GM23248 (cell line): ENCODE results near the gene SMPX. TPM values are rescaled to one million over a fixed set of nuclear protein-coding genes. Genes with fewer than 3 reads are reported as not detected.

Source experiments
- DNase-seq: peaks from one replicate; pipeline ENCODE4 v3.0.0-alpha.2; 2015
- H2AFZ ChIP-seq: fragments of 200-600 bp; sonication (generic); 2 replicates; pipeline ENCODE4 v1.6.1; 2016; ENCODE audit warnings: antibody characterized with exemption
- H3F3A ChIP-seq: fragments of 200-600 bp; sonication (generic); 2 replicates; pipeline ENCODE4 v1.6.1; 2016; ENCODE audit warnings: mild to moderate bottlenecking, antibody characterized with exemption, mixed run types; ENCODE audit not compliant: insufficient read depth
- H3K27ac ChIP-seq: fragments of 200-600 bp; sonication (generic); 2 replicates; pipeline ENCODE4 v1.5.1; 2016; ENCODE audit warnings: mild to moderate bottlenecking
- H3K27me3 ChIP-seq: fragments of 200-600 bp; sonication (generic); replicated peaks from 2 replicates; pipeline ENCODE4 v1.6.1; 2016; ENCODE audit warnings: mild to moderate bottlenecking; ENCODE audit not compliant: insufficient read depth
- H3K36me3 ChIP-seq: fragments of 200-600 bp; sonication (generic); 2 replicates; pipeline ENCODE4 v1.6.1; 2016; ENCODE audit warnings: low read depth, mild to moderate bottlenecking
- H3K4me1 ChIP-seq: fragments of 200-600 bp; sonication (generic); 2 replicates; pipeline ENCODE4 v1.6.1; 2016; ENCODE audit warnings: mild to moderate bottlenecking; ENCODE audit not compliant: insufficient read depth
- H3K4me2 ChIP-seq: fragments of 200-600 bp; sonication (generic); one replicate; pipeline ENCODE4 v1.6.1; 2016; ENCODE audit warnings: mild to moderate bottlenecking; ENCODE audit not compliant: unreplicated experiment
- H3K4me3 ChIP-seq: fragments of 200-600 bp; sonication (generic); 2 replicates; pipeline ENCODE4 v1.5.1; 2016; ENCODE audit warnings: mild to moderate bottlenecking
- H3K79me2 ChIP-seq: fragments of 200-600 bp; sonication (generic); 2 replicates; pipeline ENCODE4 v1.6.1; 2016; ENCODE audit warnings: mild to moderate bottlenecking; ENCODE audit not compliant: insufficient read depth
- H3K9ac ChIP-seq: fragments of 200-600 bp; sonication (generic); 2 replicates; pipeline ENCODE4 v1.6.1; 2016; ENCODE audit warnings: mild to moderate bottlenecking
- H3K9me2 ChIP-seq: fragments of 200-600 bp; sonication (generic); 2 replicates; pipeline ENCODE4 v1.6.1; 2016; ENCODE audit warnings: mixed run types, mild to moderate bottlenecking, moderate library complexity; ENCODE audit not compliant: insufficient read depth
- H3K9me3 ChIP-seq: fragments of 200-600 bp; sonication (generic); one replicate; pipeline ENCODE4 v1.6.1; 2017; ENCODE audit warnings: low read depth
- H4K20me1 ChIP-seq: fragments of 200-600 bp; sonication (generic); 2 replicates; pipeline ENCODE4 v1.6.0; 2016; ENCODE audit not compliant: insufficient read depth
- EZH2 ChIP-seq: fragments of 200-600 bp; sonication (generic); IDR thresholded peaks from 2 replicates; pipeline ENCODE4 v1.6.1; 2018; ENCODE audit warnings: antibody characterized with exemption, mild to moderate bottlenecking; ENCODE audit not compliant: insufficient read depth, poor library complexity, severe bottlenecking
- EZH2phosphoT487 ChIP-seq: fragments of 200-600 bp; sonication (generic); IDR thresholded peaks from 2 replicates; pipeline ENCODE4 v1.6.1; 2018; ENCODE audit warnings: antibody characterized with exemption, moderate library complexity, mild to moderate bottlenecking, low read depth; ENCODE audit not compliant: insufficient read depth
- WGBS, 2 experiments: methylation state at CpG; one replicate each; pipeline ENCODE4 v1.1.6; 2015 to 2017; ENCODE audit warnings: low lambda C conversion rate in 2 of 2, low coverage in 1 of 2; ENCODE audit errors: missing lambda C conversion rate in 2 of 2; 5-methylcytosine and 5-hydroxymethylcytosine counted together
- in situ Hi-C: fragments of 300-500 bp; cut with MboI; formaldehyde crosslinking; loops from 2 replicates; pipeline ENCODE4 v1.15.0; 2020
- polyA plus RNA-seq: library from polyadenylated mRNA; unstranded; fragments of >200 nt; fragmentation: Nextera tagmentation; extraction: Ambion mirVana; gene quantifications from 2 replicates; pipeline ENCODE4 v1.2.1, GENCODE V29; 2016
- total RNA-seq: library from RNA; depleted of rRNA; stranded (reverse); fragments of >200 nt; shearing (Covaris generic); gene quantifications from 2 replicates; pipeline ENCODE4 v1.2.3, GENCODE V29; 2014

SMPX gene
- total and polyA plus RNA-seq, 2 experiments from 2014 or later = not detected

DNA sequence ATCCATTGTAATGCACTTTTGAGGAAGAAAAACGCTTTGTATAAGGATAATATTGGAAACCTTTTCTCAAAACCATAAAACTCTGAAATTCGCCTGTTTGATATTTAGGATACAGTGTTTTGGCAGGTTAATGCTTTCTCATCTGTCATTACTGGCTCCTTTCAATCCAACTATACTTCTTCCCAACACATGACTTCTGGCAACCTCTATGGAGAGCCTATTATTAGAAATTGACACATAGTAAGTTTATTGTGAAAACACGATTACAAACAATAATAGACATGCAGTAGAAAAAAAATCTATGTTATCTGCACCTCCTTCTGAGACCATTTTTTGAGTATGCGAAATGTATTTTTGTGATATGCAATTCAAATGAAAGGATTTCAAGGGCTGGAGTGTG, 95.2 kb downstream of the SMPX start:
- no peak overlapping the region for H3K9ac ChIP-seq
- no peak for DNase-seq
- H3K79me2 ChIP-seq = no peaks in the 10 kb centered on the region
- TF ChIP-seq EZH2phosphoT487 (no peak), EZH2 (no peak)
- no peaks in the 10 kb centered on the region for H3K4me1 ChIP-seq
- in situ Hi-C loops = no loop called here
- H3K4me3 ChIP-seq = no peak overlapping the region
- WGBS, 2 experiments = 52 to 55% methylated on average over 4 of the region's 4 CpGs
- H3K27me3 ChIP-seq = no peaks in the 10 kb centered on the region
- H3K9me3 ChIP-seq = no peaks in the 10 kb centered on the region
- H3K36me3 ChIP-seq = no peaks in the 10 kb centered on the region
- no peaks in the 10 kb centered on the region for H3F3A ChIP-seq
- H3K4me2 ChIP-seq = no peak overlapping the region
- H3K9me2 ChIP-seq = no peaks in the 10 kb centered on the region
- H2AFZ ChIP-seq = no peak overlapping the region
- no peaks in the 10 kb centered on the region for H4K20me1 ChIP-seq
- no peak overlapping the region for H3K27ac ChIP-seq

- Histone ChIP-seq H3K4me3 (no peak overlapping the region), H3K9me2 (no peaks in the 10 kb centered on the region), H3K27ac (no peak overlapping the region), H3F3A (no peaks in the 10 kb centered on the region), H3K4me2 (no peak overlapping the region), H3K9ac (no peak overlapping the region), H3K4me1 (no peaks in the 10 kb centered on the region), H3K79me2 (no peaks in the 10 kb centered on the region), H3K27me3 (no peaks in the 10 kb centered on the region), H2AFZ (no peak overlapping the region), H4K20me1 (no peaks in the 10 kb centered on the region), H3K9me3 (no peaks in the 10 kb centered on the region), H3K36me3 (no peaks in the 10 kb centered on the region)
- 90 to 92% methylated on average over 6 of the region's 6 CpGs for WGBS, 2 experiments
- DNase-seq = no peak
- in situ Hi-C loops = no loop called here
- no peak for TF ChIP-seq EZH2phosphoT487
- TF ChIP-seq EZH2 = no peak
Measured at GRCh38 chrX:21661316-21661715, 96.6 kb downstream of the SMPX start.

- no peaks in the 10 kb centered on the region for H3K9me3 ChIP-seq
- H3K27ac ChIP-seq = no peak overlapping the region
- no peak overlapping the region for H3K9ac ChIP-seq
- H3K4me1 ChIP-seq = no peaks in the 10 kb centered on the region
- TF ChIP-seq EZH2 (no peak), EZH2phosphoT487 (no peak)
- H3K27me3 ChIP-seq = no peaks in the 10 kb centered on the region
- H3K9me2 ChIP-seq = no peaks in the 10 kb centered on the region
- no peak overlapping the region for H2AFZ ChIP-seq
- no peaks in the 10 kb centered on the region for H3K79me2 ChIP-seq
- H3F3A ChIP-seq = no peaks in the 10 kb centered on the region
- H3K4me2 ChIP-seq = no peak overlapping the region
- H3K36me3 ChIP-seq = no peaks in the 10 kb centered on the region
- no peak for DNase-seq
- in situ Hi-C loops = no loop called here
- H4K20me1 ChIP-seq = no peaks in the 10 kb centered on the region
- 93 to 98% methylated on average over 2 of the region's 2 CpGs for whole genome bisulfite sequencing, 2 experiments
- no peak overlapping the region for H3K4me3 ChIP-seq
Measured at GRCh38 chrX:21660156-21660555, 97.8 kb downstream of the SMPX start.

GRCh38 chrX:21659320-21659719, 98.6 kb downstream of the SMPX start:
- H3K36me3 ChIP-seq = no peaks in the 10 kb centered on the region
- no peak overlapping the region for H3K9ac ChIP-seq
- H2AFZ ChIP-seq = no peak overlapping the region
- no peak overlapping the region for H3K4me3 ChIP-seq
- no peak overlapping the region for H3K27ac ChIP-seq
- TF ChIP-seq EZH2phosphoT487 (no peak), EZH2 (no peak)
- no peak overlapping the region for H3K4me2 ChIP-seq
- no peaks in the 10 kb centered on the region for H4K20me1 ChIP-seq
- H3K9me2 ChIP-seq = no peaks in the 10 kb centered on the region
- no peaks in the 10 kb centered on the region for H3K9me3 ChIP-seq
- no peaks in the 10 kb centered on the region for H3K79me2 ChIP-seq
- DNase-seq = no peak
- in situ Hi-C loops = no loop called here
- H3K4me1 ChIP-seq = no peaks in the 10 kb centered on the region
- H3K27me3 ChIP-seq = no peaks in the 10 kb centered on the region
- H3F3A ChIP-seq = no peaks in the 10 kb centered on the region
- WGBS, 2 experiments = 90 to 93% methylated on average over 3 of the region's 3 CpGs

- H3K79me2 ChIP-seq = no peaks in the 10 kb centered on the region
- in situ Hi-C loops = no loop called here
- H3K4me3 ChIP-seq = 0 out of 2 replicates have a peak overlapping the region, but pooled peaks have one; percentile 37
- H3K27me3 ChIP-seq = no peaks in the 10 kb centered on the region
- no peaks in the 10 kb centered on the region for H3K4me1 ChIP-seq
- H4K20me1 ChIP-seq = no peaks in the 10 kb centered on the region
- H3K4me2 ChIP-seq = no peak overlapping the region
- no peak for DNase-seq
- H2AFZ ChIP-seq = no peak overlapping the region
- no peak overlapping the region for H3K9ac ChIP-seq
- no peaks in the 10 kb centered on the region for H3K9me3 ChIP-seq
- no peak overlapping the region for H3K27ac ChIP-seq
- TF ChIP-seq EZH2 (no peak), EZH2phosphoT487 (no peak)
- H3K36me3 ChIP-seq = no peaks in the 10 kb centered on the region
- WGBS, 2 experiments = 67 to 100% methylated on average over 3 to 22 of the region's 23 CpGs
- H3F3A ChIP-seq = no peaks in the 10 kb centered on the region
- H3K9me2 ChIP-seq = no peaks in the 10 kb centered on the region
Measured at GRCh38 chrX:21658746-21659145, 99.2 kb downstream of the SMPX start.
